OCI-LY3 (cell line): ENCODE data around the gene ROR2.

Experiments
- CTCF ChIP-seq: fragments of 200-600, 300-600 bp; sonication (generic); IDR thresholded peaks from 2 replicates; pipeline ENCODE4 v1.5.1; 2014; ENCODE audit warnings: antibody characterized with exemption, low read length, low read depth
- EZH2phosphoT487 ChIP-seq: fragments of 200-600 bp; shearing (Covaris generic); IDR thresholded peaks from 2 replicates; pipeline ENCODE4 v1.6.1; 2018; ENCODE audit warnings: antibody characterized with exemption, mixed run types, low read depth

DNA sequence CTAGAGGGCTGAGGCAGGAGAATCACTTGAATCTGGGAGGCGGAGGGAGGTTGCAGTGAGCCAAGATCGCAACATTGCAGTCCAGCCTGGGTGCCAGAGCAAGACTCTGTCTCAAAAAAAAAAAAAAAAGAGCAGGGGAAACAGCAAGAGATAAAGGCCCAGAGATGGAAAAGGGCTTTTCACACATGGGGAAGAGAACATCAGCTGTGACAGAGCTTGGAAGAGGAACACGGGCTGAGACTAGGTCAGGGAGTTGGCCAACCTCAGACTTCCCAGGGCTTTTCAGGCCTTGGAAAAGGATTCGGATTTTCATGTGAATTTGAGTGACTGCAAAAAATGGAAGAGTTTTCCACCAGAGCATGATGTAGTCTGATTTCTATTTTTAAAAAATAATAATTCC lies 294.4 kb downstream of the ROR2 start:
- TF ChIP-seq CTCF (no peak), EZH2phosphoT487 (no peak)
